SJSA1 (cell line): ENCODE results near the gene GALNT12. TPM values are rescaled to one million over a fixed set of nuclear protein-coding genes. Genes with fewer than 3 reads are reported as not detected.

Source experiments
- DNase-seq, 2 experiments: peaks; one replicate each; pipeline ENCODE4 v3.0.0-alpha.2; 2015 to 2020; ENCODE audit warnings: low spot score in 2 of 2, low read depth in 1 of 2
- H3K27ac ChIP-seq: fragments of 250-450 bp; sonication (Bioruptor Pico); 2 replicates; pipeline ENCODE4 v1.5.1; 2020; ENCODE audit warnings: mild to moderate bottlenecking, moderate library complexity
- H3K27me3 ChIP-seq: fragments of 250-450 bp; sonication (Bioruptor Pico); replicated peaks from 2 replicates; pipeline ENCODE4 v1.5.1; 2020; ENCODE audit warnings: mild to moderate bottlenecking, moderate library complexity
- H3K36me3 ChIP-seq: fragments of 250-450 bp; sonication (Bioruptor Pico); 2 replicates; pipeline ENCODE4 v1.5.1; 2020; ENCODE audit warnings: mild to moderate bottlenecking
- H3K4me1 ChIP-seq: fragments of 250-450 bp; sonication (Bioruptor Pico); replicated peaks from 2 replicates; pipeline ENCODE4 v1.6.1; 2021; ENCODE audit warnings: mild to moderate bottlenecking
- H3K4me3 ChIP-seq: fragments of 250-450 bp; sonication (Bioruptor Pico); 2 replicates; pipeline ENCODE4 v1.5.1; 2020; ENCODE audit warnings: mild to moderate bottlenecking
- H3K9me3 ChIP-seq: fragments of 250-450 bp; sonication (Bioruptor Pico); replicated peaks from 2 replicates; pipeline ENCODE4 v1.5.1; 2020; ENCODE audit warnings: mild to moderate bottlenecking
- total RNA-seq: library from RNA; depleted of rRNA; stranded (reverse); fragments of >200 nt; shearing (Covaris generic); gene quantifications from 2 replicates; pipeline ENCODE4 v1.2.3, GENCODE V29; 2014

GALNT12 gene
- total RNA-seq, 1 experiment from 2014 or later: 0.74 TPM

- Histone ChIP-seq H3K4me1 (peaks cover 10% of the 10 kb centered on the region), H3K36me3 (peaks cover 11% of the 10 kb centered on the region), H3K9me3 (no peaks in the 10 kb centered on the region), H3K4me3 (no peak overlapping the region), H3K27me3 (no peaks in the 10 kb centered on the region), H3K27ac (no peak overlapping the region)
- DNase-seq: no peak
These were observed 17.9 kb upstream of the GALNT12 start for GRCh38 chr9:98789483-98790133.

- H3K9me3 ChIP-seq: no peaks in the 10 kb centered on the region
- H3K36me3 ChIP-seq: peaks cover 11% of the 10 kb centered on the region
- H3K4me3 ChIP-seq: no peak overlapping the region
- DNase-seq: no peak
- H3K4me1 ChIP-seq: peaks cover 10% of the 10 kb centered on the region
- H3K27me3 ChIP-seq: no peaks in the 10 kb centered on the region
- no peak overlapping the region for H3K27ac ChIP-seq
These were observed 17.2 kb upstream of the GALNT12 start for GRCh38 chr9:98790134-98790841.

- H3K4me1 ChIP-seq: peaks cover 18% of the 10 kb centered on the region
- peak; percentile 70 to 86 for DNase-seq
- H3K4me3 ChIP-seq: no peak overlapping the region
- 0 out of 2 replicates have a peak, but pooled peaks cover 2% of the 10 kb centered on the region for H3K9me3 ChIP-seq
- no peak overlapping the region for H3K27ac ChIP-seq
- no peaks in the 10 kb centered on the region for H3K27me3 ChIP-seq
- H3K36me3 ChIP-seq: peaks cover 11% of the 10 kb centered on the region
These were observed 16.4 kb upstream of the GALNT12 start for GRCh38 chr9:98790842-98791607.

GRCh38 chr9:98791608-98792490 lies 15.6 kb upstream of the GALNT12 start:
- H3K4me1 ChIP-seq: peaks cover 22% of the 10 kb centered on the region
- H3K27ac ChIP-seq: no peak overlapping the region
- no peak for DNase-seq
- H3K36me3 ChIP-seq: peaks cover 11% of the 10 kb centered on the region
- H3K27me3 ChIP-seq: no peaks in the 10 kb centered on the region
- H3K4me3 ChIP-seq: no peak overlapping the region
- 0 out of 2 replicates have a peak, but pooled peaks cover 6% of the 10 kb centered on the region for H3K9me3 ChIP-seq

- Histone ChIP-seq H3K27me3 (no peaks in the 10 kb centered on the region), H3K9me3 (0 out of 2 replicates have a peak, but pooled peaks cover 9% of the 10 kb centered on the region), H3K4me1 (peaks cover 22% of the 10 kb centered on the region), H3K27ac (no peak overlapping the region), H3K4me3 (no peak overlapping the region), H3K36me3 (peaks cover 11% of the 10 kb centered on the region)
- no peak for DNase-seq
These were observed 14.4 kb upstream of the GALNT12 start for GRCh38 chr9:98793031-98793430.

GRCh38 chr9:98794802-98795201 lies 12.7 kb upstream of the GALNT12 start:
- DNase-seq: no peak
- Histone ChIP-seq H3K4me1 (peaks cover 22% of the 10 kb centered on the region), H3K4me3 (no peak overlapping the region), H3K27ac (no peak overlapping the region), H3K9me3 (peaks cover 12% of the 10 kb centered on the region; the same call in 1 of the 2 replicates), H3K27me3 (no peaks in the 10 kb centered on the region), H3K36me3 (peaks cover 5% of the 10 kb centered on the region; the same call in 1 of the 2 replicates)

- H3K36me3 ChIP-seq: no peaks in the 10 kb centered on the region; the same call in 1 of the 2 replicates
- peaks cover 12% of the 10 kb centered on the region; the same call in 1 of the 2 replicates for H3K9me3 ChIP-seq
- peak overlapping the region; percentile 71 for H3K4me3 ChIP-seq
- H3K27me3 ChIP-seq: no peaks in the 10 kb centered on the region
- H3K27ac ChIP-seq: no peak overlapping the region
- H3K4me1 ChIP-seq: peaks cover 25% of the 10 kb centered on the region
- DNase-seq: peak in 1 of 2 experiments; percentile 2
These were observed 12.0 kb upstream of the GALNT12 start for GRCh38 chr9:98795295-98795955.

- H3K27me3 ChIP-seq: no peaks in the 10 kb centered on the region
- H3K9me3 ChIP-seq: peaks cover 12% of the 10 kb centered on the region; the same call in 1 of the 2 replicates
- peaks cover 22% of the 10 kb centered on the region for H3K4me1 ChIP-seq
- no peaks in the 10 kb centered on the region; the same call in 1 of the 2 replicates for H3K36me3 ChIP-seq
- peak in 1 of 2 experiments; percentile 16 for DNase-seq
- H3K4me3 ChIP-seq: peak overlapping the region; percentile 71
- H3K27ac ChIP-seq: no peak overlapping the region
These were observed 11.5 kb upstream of the GALNT12 start for GRCh38 chr9:98795970-98796363.

GRCh38 chr9:98796364-98797101 lies 10.9 kb upstream of the GALNT12 start, which contains the start of gene ANKS6:
Gene ANKS6, minus strand, starts transcription at chr9:98796555. Its CDS starts 64 bp downstream, at chr9:98796491.
- DNase-seq: peak; percentile 37 to 67
- Histone ChIP-seq H3K27ac (no peak within 1 kb of the TSS), H3K9me3 (peaks cover 12% of the 10 kb centered on the region; the same call in 1 of the 2 replicates), H3K4me1 (peaks cover 16% of the 10 kb centered on the region), H3K36me3 (no peaks in the 10 kb centered on the region; the same call in 1 of the 2 replicates), H3K4me3 (peak within 1 kb of the TSS; percentile 71), H3K27me3 (no peaks in the 10 kb centered on the region)

GRCh38 chr9:98797491-98797890 lies 10.0 kb upstream of the GALNT12 start:
- H3K4me1 ChIP-seq: peaks cover 15% of the 10 kb centered on the region
- peaks cover 12% of the 10 kb centered on the region; the same call in 1 of the 2 replicates for H3K9me3 ChIP-seq
- DNase-seq: no peak
- H3K36me3 ChIP-seq: no peaks in the 10 kb centered on the region; the same call in 1 of the 2 replicates
- no peaks in the 10 kb centered on the region for H3K27me3 ChIP-seq
- no peak overlapping the region for H3K4me3 ChIP-seq
- no peak overlapping the region for H3K27ac ChIP-seq

- Histone ChIP-seq H3K4me1 (peaks cover 15% of the 10 kb centered on the region), H3K27ac (no peak overlapping the region), H3K4me3 (no peak overlapping the region), H3K36me3 (no peaks in the 10 kb centered on the region; the same call in 1 of the 2 replicates), H3K27me3 (no peaks in the 10 kb centered on the region), H3K9me3 (peaks cover 12% of the 10 kb centered on the region; the same call in 1 of the 2 replicates)
- DNase-seq: no peak
These were observed 9.2 kb upstream of the GALNT12 start for GRCh38 chr9:98798254-98798653.

GRCh38 chr9:98801561-98801960 lies 5.9 kb upstream of the GALNT12 start:
- no peak for DNase-seq
- no peak overlapping the region for H3K27ac ChIP-seq
- no peak overlapping the region for H3K4me3 ChIP-seq

More at GRCh38 chr9:98801561-98801960, 5.9 kb upstream of the GALNT12 start:
- Histone ChIP-seq H3K27me3 (peaks cover 3% of the 10 kb centered on the region; the same call in 1 of the 2 replicates), H3K4me1 (peaks cover 6% of the 10 kb centered on the region), H3K9me3 (peaks cover 9% of the 10 kb centered on the region; the same call in 1 of the 2 replicates), H3K36me3 (no peaks in the 10 kb centered on the region)
